Activated CD8-positive, alpha-beta T cell treated with anti-CD3 and anti-CD28 coated beads for 36 hours (primary cell): ENCODE measurements around the gene PSMB11. TPM values are rescaled to one million over a fixed set of nuclear protein-coding genes. Genes with fewer than 3 reads are reported as not detected.

Source experiments
- ATAC-seq: fragments of 200-7000 bp; cut with Tn5 transposase; one replicate; pipeline ENCODE4 v1.10.0; 2021; ENCODE audit warnings: mild to moderate bottlenecking, moderate library complexity
- CTCF ChIA-PET: fragments of 350-600 bp; sonication (Branson Sonifier 250); formaldehyde crosslinking; loops from one replicate; lab custom pipeline; 2021; ENCODE audit warnings: antibody characterized with exemption; lab: Charles Lee
- POLR2A ChIA-PET: fragments of 350-600 bp; sonication (Branson Sonifier 250); formaldehyde crosslinking; loops from one replicate; lab custom pipeline; 2021; ENCODE audit warnings: antibody characterized with exemption; lab: Charles Lee
- DNase-seq: peaks from one replicate; pipeline ENCODE4 v3.0.0-alpha.2; 2020
- H3K27ac Mint-ChIP-seq: one replicate; pipeline ENCODE4 v1.8.0; 2021; ENCODE audit warnings: mild to moderate bottlenecking, mixed read lengths
- H3K27me3 Mint-ChIP-seq: one replicate; pipeline ENCODE4 v1.8.0; 2021; ENCODE audit warnings: mixed read lengths
- H3K36me3 Mint-ChIP-seq: one replicate; pipeline ENCODE4 v1.8.0; 2021; ENCODE audit warnings: low read depth, mixed read lengths
- H3K4me1 Mint-ChIP-seq: one replicate; pipeline ENCODE4 v1.8.0; 2021; ENCODE audit warnings: low read depth, mixed read lengths
- H3K4me3 Mint-ChIP-seq: one replicate; pipeline ENCODE4 v1.8.0; 2021; ENCODE audit warnings: mild to moderate bottlenecking, moderate library complexity, mixed read lengths
- H3K9me3 Mint-ChIP-seq: one replicate; pipeline ENCODE4 v1.8.0; 2021; ENCODE audit warnings: mixed read lengths
- CTCF ChIP-seq: fragments of 200-600 bp; IDR thresholded peaks from one replicate; pipeline ENCODE4 v1.8.0; 2022; ENCODE audit warnings: antibody characterized with exemption, mild to moderate bottlenecking
- intact Hi-C: fragments of 100-400 bp; cut with micrococcal nuclease; formaldehyde crosslinking; loops from one replicate; pipeline ENCODE4 v1.10.0; 2022
- total RNA-seq, 2 experiments: library from RNA; stranded (reverse); gene quantifications; one replicate each; pipeline ENCODE4 v1.2.3, GENCODE V29; 2021

PSMB11 gene
- total RNA-seq, 2 experiments from 2014 or later, result not detected

- Mint-ChIP-seq H3K36me3 (peaks cover 43% of the 10 kb centered on the region), H3K9me3 (no peaks in the 10 kb centered on the region), H3K27ac (no peak overlapping the region), H3K27me3 (no peaks in the 10 kb centered on the region), H3K4me3 (no peak overlapping the region), H3K4me1 (peaks cover 46% of the 10 kb centered on the region)
- DNase-seq (no peak), ATAC-seq (no peak)
- intact Hi-C loops, result no loop called here
- no peak for TF ChIP-seq CTCF
- ChIA-PET POLR2A (interaction anchor here (2.9 to 3.0 kb wide), 2 partner anchors 8 to 13 kb away, joined by 10 read pairs; no protein-coding TSS in a partner anchor), CTCF (interaction anchor here (1.0 to 8.6 kb wide), 8 partner anchors 9 to 96 kb away, joined by 3 to 84 read pairs (median 3); no protein-coding TSS in a partner anchor)
Observed at GRCh38 chr14:23090254-23090636, 48.2 kb downstream of the PSMB11 start.

- no peak for TF ChIP-seq CTCF
- no peak overlapping the region for H3K27ac Mint-ChIP-seq
- H3K4me1 Mint-ChIP-seq, result peaks cover 36% of the 10 kb centered on the region
- no peak overlapping the region for H3K4me3 Mint-ChIP-seq
- intact Hi-C loops, result no loop called here
- no peak for DNase-seq
- no peak for ATAC-seq
- H3K36me3 Mint-ChIP-seq, result peaks cover 37% of the 10 kb centered on the region
- ChIA-PET POLR2A (interaction anchor here (0.6 to 3.0 kb wide), 5 partner anchors 10 to 1796 kb away, joined by 3 to 10 read pairs (median 4); no protein-coding TSS in a partner anchor), CTCF (interaction anchor here (0.6 to 8.6 kb wide), 12 partner anchors 10 to 512 kb away, joined by 3 to 84 read pairs (median 6); partner anchors contain the start of gene CDH24)
- no peaks in the 10 kb centered on the region for H3K27me3 Mint-ChIP-seq
- H3K9me3 Mint-ChIP-seq, result no peaks in the 10 kb centered on the region
Observed at GRCh38 chr14:23091294-23092225, 49.5 kb downstream of the PSMB11 start.

DNA sequence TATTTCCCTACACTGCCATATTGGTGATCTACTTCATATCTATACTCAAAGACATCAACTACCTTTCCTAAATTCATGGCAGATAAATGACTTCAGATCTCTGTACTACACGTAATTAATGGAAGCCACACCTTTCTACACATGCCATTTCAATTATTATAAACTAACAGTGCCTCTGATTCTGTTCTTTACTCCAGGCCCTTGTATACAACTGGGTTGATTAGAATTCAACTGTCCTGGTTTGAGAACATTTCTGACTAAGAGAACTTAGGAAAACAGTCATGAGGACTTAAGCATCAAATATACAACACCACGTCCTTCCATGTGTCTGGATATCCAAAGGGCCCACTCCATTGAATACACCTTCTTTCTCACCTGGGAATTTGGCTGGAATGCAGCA lies 51.1 kb downstream of the PSMB11 start:
- DNase-seq, result no peak
- Mint-ChIP-seq H3K9me3 (no peaks in the 10 kb centered on the region), H3K36me3 (peaks cover 39% of the 10 kb centered on the region), H3K4me3 (no peak overlapping the region), H3K4me1 (peaks cover 38% of the 10 kb centered on the region), H3K27me3 (no peaks in the 10 kb centered on the region), H3K27ac (no peak overlapping the region)
- ATAC-seq, result no peak
- TF ChIP-seq CTCF, result no peak
- ChIA-PET CTCF (interaction anchor here (0.7 to 8.6 kb wide), 8 partner anchors 12 to 107 kb away, joined by 3 to 84 read pairs (median 6); partner anchors contain the start of gene CDH24), POLR2A (no interaction called here)
- intact Hi-C loops, result no loop called here

DNA sequence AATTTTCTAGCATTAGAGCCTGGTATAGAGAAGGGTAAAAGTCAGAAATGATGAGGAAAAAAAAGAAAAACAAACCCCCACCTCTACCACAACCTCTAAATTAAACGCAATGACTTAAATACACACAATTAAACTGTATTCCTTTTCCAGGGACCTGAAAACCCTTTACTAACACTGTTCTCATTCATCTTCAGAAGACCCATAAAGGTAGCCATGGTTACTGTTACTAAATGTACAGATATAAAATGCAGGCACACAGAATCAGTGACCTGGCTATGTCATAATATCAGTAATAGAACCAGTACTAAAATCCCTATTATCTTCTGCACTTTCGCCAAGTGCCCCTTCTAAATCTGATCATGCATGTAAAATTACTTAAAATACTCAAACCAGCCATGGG lies 51.5 kb downstream of the PSMB11 start:
- DNase-seq (no peak), ATAC-seq (no peak)
- Mint-ChIP-seq H3K27me3 (no peaks in the 10 kb centered on the region), H3K4me3 (no peak overlapping the region), H3K27ac (no peak overlapping the region), H3K9me3 (no peaks in the 10 kb centered on the region), H3K36me3 (peaks cover 42% of the 10 kb centered on the region), H3K4me1 (peaks cover 38% of the 10 kb centered on the region)
- ChIA-PET CTCF (interaction anchor here (1.4 to 5.2 kb wide), 6 partner anchors 13 to 134 kb away, joined by 4 to 56 read pairs (median 16); no protein-coding TSS in a partner anchor), POLR2A (interaction anchor here (2.6 to 2.7 kb wide), 2 partner anchors 8 to 16 kb away, joined by 12 to 13 read pairs; no protein-coding TSS in a partner anchor)
- TF ChIP-seq CTCF, result no peak
- intact Hi-C loops, result no loop called here

Other genes starting within 250 kb of the PSMB11 start
- gene SLC7A7, start 226.8 kb upstream of the PSMB11 start, total RNA-seq, result under 1 TPM in 1 of 2 experiments, not detected in 1; 0.45 TPM
- 100 to 1,000 TPM; 122 to 126 TPM for gene MRPL52, start 212.3 kb upstream of the PSMB11 start, total RNA-seq
- 1 to 10 TPM; 1.9 to 3.1 TPM for gene MMP14, start 205.6 kb upstream of the PSMB11 start, total RNA-seq
- 10 to 100 TPM; 18.7 to 21.0 TPM for gene LRP10, start 170.5 kb upstream of the PSMB11 start, total RNA-seq
- gene REM2, start 159.0 kb upstream of the PSMB11 start, total RNA-seq, result under 1 TPM; 0.20 to 0.27 TPM
- 10 to 100 TPM; 46.9 to 55.2 TPM for gene RBM23, start 123.1 kb upstream of the PSMB11 start, total RNA-seq
- gene PRMT5, start 112.8 kb upstream of the PSMB11 start, total RNA-seq, result 100 to 1,000 TPM; 107 to 116 TPM
- 10 to 100 TPM; 80.3 to 82.2 TPM for gene HAUS4, start 85.1 kb upstream of the PSMB11 start, total RNA-seq
- gene AJUBA, start 59.7 kb upstream of the PSMB11 start, total RNA-seq, result 1 to 10 TPM; 2.3 to 2.6 TPM
- 10 to 100 TPM; 13.2 to 13.5 TPM for gene C14orf93, start 32.1 kb upstream of the PSMB11 start, total RNA-seq
- gene PSMB5, start 7.3 kb upstream of the PSMB11 start, total RNA-seq, result 100 to 1,000 TPM; 119 to 120 TPM
- under 1 TPM; 0.69 to 0.72 TPM for gene CDH24, start 15.3 kb downstream of the PSMB11 start, total RNA-seq
- gene ACIN1, start 52.9 kb downstream of the PSMB11 start, total RNA-seq, result 100 to 1,000 TPM; 132 to 139 TPM
- gene C14orf119, start 53.3 kb downstream of the PSMB11 start, total RNA-seq, result 10 to 100 TPM; 49.2 to 51.1 TPM
- not detected for gene CIROP, start 62.8 kb downstream of the PSMB11 start, total RNA-seq
- gene CEBPE, start 77.0 kb downstream of the PSMB11 start, total RNA-seq, result under 1 TPM; 0.27 to 0.34 TPM
- gene SLC7A8, start 141.4 kb downstream of the PSMB11 start, total RNA-seq, result 1 to 10 TPM; 1.5 to 1.9 TPM
- gene RNF212B, start 195.7 kb downstream of the PSMB11 start, total RNA-seq, result not detected
- gene HOMEZ, start 243.9 kb downstream of the PSMB11 start, total RNA-seq, result 10 to 100 TPM; 10.9 to 11.8 TPM